ENCODE results near the gene PRR29.

PRR29 gene

DNA sequence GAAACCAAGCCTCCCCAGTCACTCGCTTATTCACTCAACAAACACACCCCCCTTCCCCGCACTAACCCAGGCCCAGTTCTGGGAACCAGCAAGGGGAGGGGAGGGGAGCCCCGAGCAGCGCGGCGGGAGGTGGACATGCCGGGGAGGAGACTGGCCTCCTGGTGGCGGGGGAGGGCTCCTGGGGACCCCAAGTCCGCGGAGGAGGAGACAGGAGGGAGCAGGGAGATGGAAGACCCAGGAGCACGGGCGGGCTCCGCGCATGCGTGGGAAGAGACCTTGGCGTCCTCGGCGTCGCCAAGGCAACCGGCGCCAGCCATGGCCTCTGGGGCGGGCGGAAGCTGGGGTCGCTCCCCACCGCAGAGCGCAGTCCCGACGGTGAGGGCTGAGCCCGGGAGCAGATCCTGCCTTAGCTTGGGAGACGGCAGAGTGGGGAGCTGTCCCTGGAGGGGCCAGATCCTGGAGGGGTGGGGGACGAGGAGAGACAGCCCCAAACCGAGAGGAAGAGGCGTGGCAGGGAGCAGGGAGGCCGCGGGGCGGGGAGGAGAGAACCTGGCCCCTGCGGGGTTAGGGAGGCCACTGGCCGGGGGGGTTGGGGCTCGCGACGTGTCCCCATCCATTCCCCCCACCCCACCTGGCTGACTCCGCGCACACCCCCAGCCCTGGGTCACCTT, at the start of gene PRR29:
TSS of gene PRR29 (plus strand) at position 302 of the 671 bp plus-strand sequence. CDS start at position 316, 14 bp downstream.
- no peak for DNase-seq (ENCODE audit: low read depth)

- no peak for DNase-seq (ENCODE audit: low read depth)
Observed at GRCh38 chr17:63948521-63948920, 49.6 kb upstream of the PRR29 start.

DNA sequence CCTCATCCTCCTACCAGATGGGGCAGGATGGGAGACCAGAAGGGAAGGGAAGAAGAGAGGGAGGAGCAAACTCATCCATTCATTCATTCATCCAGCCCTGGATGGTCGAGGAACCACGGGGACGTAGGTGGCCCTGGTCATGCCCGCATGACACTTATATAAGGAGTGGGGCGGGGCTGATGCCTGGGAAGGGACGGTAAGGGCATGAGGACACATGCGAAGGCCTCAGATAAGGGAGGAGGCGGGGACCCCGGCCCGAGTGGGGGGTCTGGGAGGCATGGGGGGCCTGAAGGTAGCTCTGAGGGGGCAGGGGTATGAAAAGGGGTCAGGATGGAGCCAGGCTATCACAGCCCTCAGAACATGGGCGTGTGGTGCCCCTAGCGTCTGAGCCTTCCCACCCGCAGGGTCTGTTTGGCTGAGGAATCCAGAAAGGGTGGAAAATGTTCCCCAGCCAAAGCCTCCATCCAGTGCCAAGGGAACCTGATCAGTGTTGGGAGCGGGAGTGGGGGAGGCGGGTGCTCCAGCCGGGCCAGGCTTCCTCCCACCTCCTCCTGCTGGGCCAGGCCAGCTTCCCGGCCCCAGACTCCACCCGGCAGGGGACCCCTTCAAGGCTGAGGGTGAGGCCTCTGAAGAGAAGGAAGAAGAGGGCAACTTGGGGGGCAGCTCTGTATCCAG, 48.4 kb upstream of the PRR29 start:
- no peak for DNase-seq (ENCODE audit: low read depth)

DNA sequence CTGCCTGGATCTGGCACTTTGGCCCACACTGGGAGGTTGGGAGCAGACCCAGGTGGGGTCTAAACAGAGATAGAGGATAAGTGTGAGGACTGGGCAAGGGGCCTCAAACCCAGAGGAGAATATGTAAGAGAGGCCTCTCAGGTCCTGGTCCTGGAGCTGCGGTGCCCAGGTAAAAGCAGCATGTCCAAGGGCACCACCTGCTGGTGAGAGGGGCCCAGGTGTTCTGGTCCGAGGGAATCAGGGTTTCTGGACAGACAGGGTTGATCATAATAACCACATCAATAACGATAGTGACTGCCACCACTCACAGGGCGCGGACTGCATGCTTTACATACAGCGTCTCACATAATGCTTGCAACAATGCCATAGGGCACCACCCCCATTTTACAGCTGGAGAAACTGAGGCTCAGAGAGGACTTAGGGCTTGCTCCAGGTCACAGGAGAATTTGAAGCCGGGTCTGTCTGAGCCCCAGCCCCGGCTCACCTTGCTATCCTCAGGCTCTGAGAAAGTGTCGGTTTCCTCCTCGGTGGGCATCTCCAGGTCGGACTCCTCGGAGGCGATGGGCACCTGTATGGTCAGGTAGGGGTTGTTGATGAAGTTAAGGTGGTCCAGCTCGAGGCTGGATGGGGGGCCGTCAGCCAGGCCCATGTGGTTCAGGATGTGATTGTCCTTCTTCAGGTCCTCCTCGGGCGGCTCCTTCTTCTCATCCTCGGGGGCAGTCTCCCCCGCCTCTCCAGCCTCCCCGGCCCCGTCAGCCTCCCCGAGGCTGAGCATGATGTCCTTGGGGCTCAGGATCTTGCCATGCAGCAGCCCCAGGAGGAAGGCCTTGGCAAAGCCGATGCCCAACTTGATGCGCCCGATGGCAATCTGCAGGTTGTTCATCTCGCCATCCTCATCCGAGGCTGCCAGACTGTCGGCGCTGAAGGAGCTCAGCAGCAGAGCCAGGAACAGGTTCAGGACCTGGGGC, 46.9 kb upstream of the PRR29 start:
- DNase-seq (ENCODE audit: low read depth) = no peak

DNA sequence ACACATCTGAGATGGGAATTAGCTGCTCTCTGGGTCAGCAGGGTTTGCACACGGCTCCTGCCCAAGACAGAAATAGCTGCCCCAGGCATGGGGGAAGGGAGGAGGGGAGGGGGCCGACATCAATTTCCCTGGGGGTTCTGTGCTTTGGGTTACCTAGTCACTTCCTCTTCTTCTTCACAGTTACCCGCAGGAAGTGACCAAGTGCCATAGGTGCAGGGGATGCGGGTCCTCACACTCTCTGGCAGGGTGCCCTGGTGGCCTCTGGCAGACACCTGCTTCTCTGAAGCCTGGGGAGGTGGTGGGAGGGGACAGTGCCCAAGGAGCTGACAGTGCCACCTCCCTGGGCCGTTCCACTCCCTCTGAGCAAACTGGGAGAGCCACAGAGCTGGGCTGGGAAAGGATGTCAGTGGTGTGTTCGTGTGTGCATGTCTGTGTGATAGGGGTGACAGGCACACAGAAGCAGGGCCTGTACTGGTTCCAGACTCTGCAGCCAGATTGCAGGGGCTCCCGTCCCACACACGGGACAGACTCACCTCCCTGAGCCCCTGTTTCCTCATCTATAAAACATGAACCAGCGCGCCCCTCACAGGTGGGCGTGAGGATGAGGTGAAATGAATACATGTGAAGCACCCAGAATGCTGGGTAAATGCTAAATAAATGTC, 43.6 kb upstream of the PRR29 start:
- DNase-seq (ENCODE audit: low read depth) = no peak

DNA sequence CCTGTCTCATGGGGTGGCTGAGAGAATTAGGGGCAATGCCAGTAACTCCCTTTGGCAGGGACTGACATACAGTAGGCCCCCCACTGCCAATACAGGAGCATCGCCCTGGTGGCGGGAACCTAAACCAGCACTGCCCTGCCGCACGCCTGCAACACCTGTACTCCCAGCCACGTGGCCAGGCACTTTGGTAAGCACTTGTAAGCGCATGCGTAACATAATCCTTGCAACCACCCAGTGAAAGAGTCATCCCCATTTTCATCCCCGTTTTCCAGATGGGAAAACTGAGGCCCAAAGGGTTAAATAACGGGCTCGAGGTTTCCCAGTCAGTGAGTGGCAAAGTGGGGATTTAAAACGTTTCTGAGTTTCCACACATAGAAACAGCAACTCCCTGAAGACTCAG, 42.9 kb upstream of the PRR29 start:
- DNase-seq (ENCODE audit: low read depth) = no peak

DNA sequence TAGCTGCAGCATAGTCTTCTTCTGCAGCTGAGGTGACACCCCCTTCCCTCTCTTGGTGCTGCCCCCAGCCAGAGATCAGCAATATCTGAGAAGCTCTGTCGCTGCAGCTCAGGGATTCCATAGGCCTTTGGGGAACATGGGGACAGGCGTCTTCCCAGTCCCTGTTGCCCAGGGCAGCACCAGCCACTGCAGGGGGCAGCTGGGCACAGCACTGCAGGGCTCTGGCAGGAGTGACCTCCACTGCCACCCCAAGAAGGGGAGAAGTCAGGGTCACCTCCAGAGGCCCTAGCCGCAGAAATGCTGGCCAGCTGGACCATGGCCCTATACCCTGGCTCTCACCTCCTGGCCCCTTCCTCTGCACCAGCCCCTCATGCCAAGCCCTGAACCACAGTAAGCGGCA, 42.4 kb upstream of the PRR29 start:
- DNase-seq (ENCODE audit: low read depth) = no peak

DNA sequence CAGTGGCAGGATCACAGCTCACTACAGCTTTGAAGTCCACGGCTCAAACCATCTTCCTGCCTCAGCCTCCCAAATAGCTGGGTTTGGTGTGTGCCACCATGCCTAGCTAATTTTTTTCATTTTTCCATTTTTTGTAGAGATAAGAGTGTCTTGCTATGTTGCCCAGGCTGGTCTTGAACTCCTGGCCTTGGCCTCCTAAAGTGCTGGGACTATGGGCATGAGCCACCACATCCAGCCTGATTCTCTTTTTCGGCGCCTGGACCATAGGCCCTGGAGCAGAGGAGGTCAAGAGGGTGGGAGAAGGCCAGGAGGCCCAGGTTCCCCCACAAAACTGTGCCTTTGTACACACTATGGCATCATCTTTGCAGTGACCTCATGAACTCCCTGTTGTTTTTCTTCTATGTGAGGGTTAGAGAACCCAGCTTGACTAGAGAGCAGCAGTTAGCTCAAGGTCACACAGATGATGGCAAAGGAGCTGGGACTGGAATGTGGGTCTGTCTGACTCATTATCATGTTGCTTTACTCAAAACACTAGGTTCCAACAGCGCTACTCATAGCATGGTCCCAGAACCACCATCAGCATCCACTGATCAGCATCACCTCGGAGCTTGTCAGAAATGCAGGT, 41.7 kb upstream of the PRR29 start:
- DNase-seq (ENCODE audit: low read depth) = no peak

GRCh38 chr17:63960006-63960405, 38.1 kb upstream of the PRR29 start:
- no peak for DNase-seq (ENCODE audit: low read depth)

DNA sequence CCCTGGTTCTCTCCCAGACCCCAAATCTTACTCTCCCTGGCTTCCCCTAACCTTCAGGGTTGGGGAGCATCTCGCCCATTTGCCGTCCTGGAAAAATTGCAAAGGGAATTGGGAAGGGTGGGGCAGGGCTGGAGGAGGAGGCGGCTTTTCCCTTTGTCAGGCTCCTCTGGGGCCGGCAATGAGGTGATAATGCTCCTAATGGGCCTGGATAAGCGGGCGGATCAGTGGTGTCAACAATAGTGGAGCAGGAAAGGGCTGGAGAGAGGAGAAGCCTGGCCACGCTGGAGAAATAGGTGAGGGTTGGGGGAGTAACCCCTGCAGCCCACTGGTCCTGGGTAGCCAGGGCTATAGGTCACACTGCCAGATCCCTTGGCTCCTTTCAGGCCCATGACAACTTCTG, 37.7 kb upstream of the PRR29 start:
- no peak for DNase-seq (ENCODE audit: low read depth)

DNA sequence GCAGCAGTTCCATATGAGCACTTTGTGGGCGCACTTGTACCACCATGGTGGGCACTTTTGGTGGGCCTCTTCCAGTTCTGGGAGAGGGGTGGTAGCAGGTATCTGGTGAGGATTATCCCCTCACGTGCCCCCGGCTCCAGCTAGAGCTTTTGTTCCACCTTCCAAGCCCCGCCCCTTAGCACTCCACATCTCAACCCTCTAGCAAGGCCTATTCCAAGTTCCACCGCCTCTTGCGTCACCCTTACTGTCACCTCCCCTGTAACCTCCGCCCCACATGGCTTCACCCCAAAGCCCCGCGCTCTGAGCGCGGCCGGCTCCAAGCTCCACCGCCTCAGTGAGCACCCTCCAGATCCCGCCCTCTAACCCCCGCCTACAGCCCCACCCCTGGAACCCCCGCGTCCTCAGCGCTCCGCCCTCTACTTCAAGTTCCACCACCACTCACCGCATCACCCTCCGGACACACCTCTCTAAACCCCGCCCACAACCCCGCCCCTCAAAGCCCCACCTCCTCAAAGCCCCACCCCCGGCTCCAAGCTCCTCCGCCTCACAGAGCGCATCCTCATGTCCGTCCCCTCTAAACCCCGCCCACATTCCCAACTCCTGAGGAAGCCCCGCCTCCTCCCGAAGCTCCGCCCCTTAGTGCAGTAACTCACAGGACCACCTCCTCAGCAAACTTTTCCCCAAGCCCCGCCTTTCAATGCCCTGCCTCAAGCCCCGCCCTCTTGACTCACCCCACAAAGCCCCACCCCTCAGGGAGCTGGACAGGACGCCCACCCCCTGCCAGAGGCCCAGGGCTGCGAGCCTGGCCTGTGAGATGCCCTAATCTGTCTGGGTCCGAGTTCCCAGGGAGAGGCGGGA, 36.6 kb upstream of the PRR29 start:
- no peak for DNase-seq (ENCODE audit: low read depth)

GRCh38 chr17:63962298-63962744, 35.8 kb upstream of the PRR29 start:
- DNase-seq (ENCODE audit: low read depth) = no peak

GRCh38 chr17:63963123-63963522, 35.0 kb upstream of the PRR29 start:
- no peak for DNase-seq (ENCODE audit: low read depth)

- DNase-seq (ENCODE audit: low read depth) = no peak
Observed at GRCh38 chr17:63966646-63967264, 31.4 kb upstream of the PRR29 start.

DNA sequence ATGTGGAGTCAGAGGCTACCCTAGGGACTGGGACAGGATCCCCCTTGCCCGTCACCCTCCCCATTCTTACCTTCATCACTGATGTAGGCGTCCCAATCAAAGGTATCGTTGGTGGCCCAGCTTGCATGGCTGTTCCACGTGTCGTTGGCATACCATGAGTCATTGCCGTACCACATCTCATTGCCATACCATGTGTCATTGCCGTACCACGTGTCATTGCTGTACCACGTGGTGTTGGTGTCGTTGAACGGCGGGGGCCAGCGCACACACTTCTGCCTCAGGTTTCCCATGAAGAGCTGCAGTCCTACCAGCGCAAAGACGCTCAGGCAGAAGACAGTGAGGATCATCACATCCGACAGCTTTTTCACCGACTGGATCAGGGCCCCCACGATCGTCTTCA, 30.2 kb upstream of the PRR29 start:
- DNase-seq (ENCODE audit: low read depth) = no peak

DNA sequence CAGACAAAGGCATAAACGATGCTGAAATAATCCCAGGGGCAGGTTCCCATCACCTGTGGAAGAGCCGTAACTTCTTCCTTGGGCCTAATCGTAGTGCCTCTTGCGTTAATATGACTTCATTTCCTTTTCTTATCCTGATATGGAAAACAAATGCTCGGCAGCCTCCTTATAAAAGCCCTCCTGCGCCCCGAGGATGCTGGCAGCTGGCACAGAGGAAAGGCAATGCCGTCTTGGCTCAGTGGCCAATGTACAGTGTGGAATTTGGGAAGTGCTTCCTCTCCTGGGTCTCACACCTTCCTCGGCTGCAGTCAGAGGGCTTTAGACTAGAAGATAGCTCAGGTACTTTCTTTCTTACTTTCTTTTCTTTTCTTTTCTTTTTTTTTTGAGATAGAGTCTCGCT, 28.9 kb upstream of the PRR29 start:
- no peak for DNase-seq (ENCODE audit: low read depth)

DNA sequence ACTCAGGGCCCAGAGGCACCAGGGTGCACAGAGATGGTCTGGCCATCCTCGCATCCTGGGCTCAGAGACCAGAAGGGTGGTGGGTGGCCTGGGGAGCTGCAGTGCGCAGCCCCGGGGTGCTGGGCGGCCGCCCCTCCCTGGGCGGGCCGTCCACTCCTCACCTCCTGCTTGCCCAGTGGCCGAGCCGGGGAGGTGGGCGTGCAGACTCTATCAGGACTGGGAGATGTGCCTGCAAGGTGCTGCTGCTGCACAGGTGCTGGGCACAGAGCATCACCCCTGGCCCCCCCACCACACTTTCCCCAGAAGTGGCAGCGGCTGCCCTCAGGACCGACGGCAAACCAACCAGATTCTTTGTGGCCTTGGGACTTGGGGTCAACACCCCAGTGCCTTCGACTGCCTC, 25.4 kb upstream of the PRR29 start, which contains the start of gene SCN4A:
TSS of gene SCN4A (minus strand) at position 123 of the 400 bp plus-strand sequence. CDS start at position 46, 77 bp downstream.
- no peak for DNase-seq (ENCODE audit: low read depth)

DNA sequence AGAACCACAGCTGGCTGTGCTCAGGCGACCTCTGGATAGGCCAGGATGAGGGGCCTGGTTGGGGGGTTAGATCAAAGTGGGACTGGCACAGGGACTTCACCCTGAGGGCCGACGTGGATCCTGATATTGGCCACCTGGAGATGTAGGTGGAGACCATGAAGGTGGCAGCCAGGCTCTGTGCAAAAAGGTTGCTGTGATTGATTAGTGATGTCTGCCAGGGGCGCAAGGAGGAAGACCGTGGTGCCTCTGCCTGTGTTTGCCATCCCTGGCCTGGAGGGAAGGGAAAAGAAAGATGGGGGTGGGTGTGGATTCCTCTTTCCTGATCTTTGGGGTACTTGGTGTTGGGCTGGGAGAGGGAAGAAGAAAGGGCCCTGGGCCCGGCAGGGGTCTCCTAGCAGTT, 24.9 kb upstream of the PRR29 start:
- DNase-seq (ENCODE audit: low read depth) = no peak

GRCh38 chr17:63973930-63974593, 24.1 kb upstream of the PRR29 start:
- DNase-seq (ENCODE audit: low read depth) = no peak
